Loucy (cell line): ENCODE measurements around the gene HPSE.

Experiments
- EZH2phosphoT487 ChIP-seq: fragments of 200-600 bp; IDR thresholded peaks from 2 replicates; pipeline ENCODE4 v1.6.1; 2018; ENCODE audit warnings: antibody characterized with exemption, mild to moderate bottlenecking, moderate library complexity, borderline replicate concordance
- TF ChIP-seq, protein P1 (sequence below): fragments of 200-600 bp; sonication (generic); conservative IDR thresholded peaks from 2 replicates; pipeline ENCODE4 v1.5.1; 2014; ENCODE audit warnings: mild to moderate bottlenecking, antibody characterized with exemption, low read length

DNA sequence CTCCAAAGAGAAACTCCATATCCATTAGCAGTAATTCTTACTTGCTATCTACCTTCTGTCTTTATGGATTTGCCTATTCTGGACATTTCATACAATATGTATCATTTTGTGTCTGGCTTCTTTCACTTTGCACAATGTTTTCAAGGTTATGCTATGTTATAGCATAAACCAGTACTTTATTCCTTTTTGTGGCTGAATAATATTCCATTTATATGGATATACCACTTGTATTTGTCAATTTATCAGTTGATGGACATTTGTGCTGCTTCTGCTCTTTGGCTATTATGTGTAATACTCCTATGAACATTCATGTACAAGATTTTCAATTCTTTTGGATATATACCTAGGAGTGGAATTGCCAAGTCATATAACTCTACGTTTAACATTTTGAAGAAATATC is 18.9 kb upstream of the HPSE start:
- TF ChIP-seq, protein P1, sequence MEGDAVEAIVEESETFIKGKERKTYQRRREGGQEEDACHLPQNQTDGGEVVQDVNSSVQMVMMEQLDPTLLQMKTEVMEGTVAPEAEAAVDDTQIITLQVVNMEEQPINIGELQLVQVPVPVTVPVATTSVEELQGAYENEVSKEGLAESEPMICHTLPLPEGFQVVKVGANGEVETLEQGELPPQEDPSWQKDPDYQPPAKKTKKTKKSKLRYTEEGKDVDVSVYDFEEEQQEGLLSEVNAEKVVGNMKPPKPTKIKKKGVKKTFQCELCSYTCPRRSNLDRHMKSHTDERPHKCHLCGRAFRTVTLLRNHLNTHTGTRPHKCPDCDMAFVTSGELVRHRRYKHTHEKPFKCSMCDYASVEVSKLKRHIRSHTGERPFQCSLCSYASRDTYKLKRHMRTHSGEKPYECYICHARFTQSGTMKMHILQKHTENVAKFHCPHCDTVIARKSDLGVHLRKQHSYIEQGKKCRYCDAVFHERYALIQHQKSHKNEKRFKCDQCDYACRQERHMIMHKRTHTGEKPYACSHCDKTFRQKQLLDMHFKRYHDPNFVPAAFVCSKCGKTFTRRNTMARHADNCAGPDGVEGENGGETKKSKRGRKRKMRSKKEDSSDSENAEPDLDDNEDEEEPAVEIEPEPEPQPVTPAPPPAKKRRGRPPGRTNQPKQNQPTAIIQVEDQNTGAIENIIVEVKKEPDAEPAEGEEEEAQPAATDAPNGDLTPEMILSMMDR: no peak
- TF ChIP-seq EZH2phosphoT487: no peak
